ENCODE data around the gene LMBRD1.

DNA sequence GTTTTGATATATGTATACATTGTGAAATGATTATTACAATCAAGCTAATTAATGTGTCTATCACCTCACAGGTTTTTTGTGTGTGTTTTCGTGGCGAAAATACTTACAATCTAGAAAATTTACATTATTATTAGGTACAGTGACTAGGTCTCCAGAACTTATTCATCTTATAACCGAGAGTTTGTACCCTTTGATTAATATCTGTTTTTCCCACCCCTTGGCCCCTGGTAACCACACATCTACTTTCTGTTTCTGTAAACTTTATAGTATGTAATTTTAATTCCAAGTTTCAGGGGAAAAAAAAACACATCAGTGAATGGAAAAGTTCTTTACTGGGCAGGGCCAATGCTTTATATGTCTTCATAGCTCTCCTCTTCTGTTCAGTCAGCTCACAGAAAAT is 131.4 kb downstream of the LMBRD1 start:
- TF ChIP-seq, protein P1, sequence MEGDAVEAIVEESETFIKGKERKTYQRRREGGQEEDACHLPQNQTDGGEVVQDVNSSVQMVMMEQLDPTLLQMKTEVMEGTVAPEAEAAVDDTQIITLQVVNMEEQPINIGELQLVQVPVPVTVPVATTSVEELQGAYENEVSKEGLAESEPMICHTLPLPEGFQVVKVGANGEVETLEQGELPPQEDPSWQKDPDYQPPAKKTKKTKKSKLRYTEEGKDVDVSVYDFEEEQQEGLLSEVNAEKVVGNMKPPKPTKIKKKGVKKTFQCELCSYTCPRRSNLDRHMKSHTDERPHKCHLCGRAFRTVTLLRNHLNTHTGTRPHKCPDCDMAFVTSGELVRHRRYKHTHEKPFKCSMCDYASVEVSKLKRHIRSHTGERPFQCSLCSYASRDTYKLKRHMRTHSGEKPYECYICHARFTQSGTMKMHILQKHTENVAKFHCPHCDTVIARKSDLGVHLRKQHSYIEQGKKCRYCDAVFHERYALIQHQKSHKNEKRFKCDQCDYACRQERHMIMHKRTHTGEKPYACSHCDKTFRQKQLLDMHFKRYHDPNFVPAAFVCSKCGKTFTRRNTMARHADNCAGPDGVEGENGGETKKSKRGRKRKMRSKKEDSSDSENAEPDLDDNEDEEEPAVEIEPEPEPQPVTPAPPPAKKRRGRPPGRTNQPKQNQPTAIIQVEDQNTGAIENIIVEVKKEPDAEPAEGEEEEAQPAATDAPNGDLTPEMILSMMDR (conservative IDR thresholded peaks at IDR 0.05; ENCODE audit: low read length): no peak
- no peak for TF ChIP-seq EZH2phosphoT487 (IDR thresholded peaks at IDR 0.05; ENCODE audit: borderline replicate concordance, low read depth, low read length)

Measured in OCI-LY7 (cell line).